Ectodermal cell (in vitro differentiated cells): Measurements from ENCODE around the gene PEMT.

Experiments
- H3K27ac ChIP-seq: 2 replicates; pipeline ENCODE4 v1.7.0; 2013; ENCODE audit warnings: mild to moderate bottlenecking, low read depth, low read length; ENCODE audit not compliant: insufficient read depth, poor library complexity, severe bottlenecking
- H3K27me3 ChIP-seq: 2 replicates; pipeline ENCODE4 v1.7.0; 2013; ENCODE audit warnings: mild to moderate bottlenecking, low read length; ENCODE audit not compliant: insufficient read depth, control insufficient read depth, poor library complexity, severe bottlenecking
- H3K36me3 ChIP-seq: one replicate; pipeline ENCODE4 v1.7.0; 2013; ENCODE audit warnings: low read length; ENCODE audit not compliant: control insufficient read depth, insufficient read depth
- H3K4me1 ChIP-seq: one replicate; pipeline ENCODE4 v1.7.0; 2013; ENCODE audit warnings: low read length; ENCODE audit not compliant: control insufficient read depth, insufficient read depth
- H3K4me3 ChIP-seq: 2 replicates; pipeline ENCODE4 v1.7.0; 2013; ENCODE audit warnings: low read depth, low read length, control low read depth; ENCODE audit not compliant: insufficient read depth
- H3K9me3 ChIP-seq: 2 replicates; pipeline ENCODE4 v1.7.0; 2013; ENCODE audit warnings: mild to moderate bottlenecking, low read length, moderate library complexity; ENCODE audit not compliant: control insufficient read depth
- WGBS, 2 experiments: methylation state at CpG; one replicate each; pipeline ENCODE4 v1.1.7; 2013; ENCODE audit warnings: missing lambda C conversion rate in 2 of 2; 5-methylcytosine and 5-hydroxymethylcytosine counted together

PEMT gene

GRCh38 chr17:17508646-17509591 lies 82.6 kb downstream of the PEMT start:
- no peaks in the 10 kb centered on the region for H3K9me3 ChIP-seq
- no peak overlapping the region for H3K27ac ChIP-seq
- no peaks in the 10 kb centered on the region for H3K27me3 ChIP-seq
- no peak overlapping the region for H3K4me3 ChIP-seq
- no peaks in the 10 kb centered on the region for H3K36me3 ChIP-seq
- 92% methylated on average over 33 of the region's 33 CpGs for WGBS, 2 experiments
- H3K4me1 ChIP-seq: peaks cover 9% of the 10 kb centered on the region

- Histone ChIP-seq H3K36me3 (no peaks in the 10 kb centered on the region), H3K27ac (no peak overlapping the region), H3K9me3 (no peaks in the 10 kb centered on the region), H3K27me3 (no peaks in the 10 kb centered on the region), H3K4me3 (no peak overlapping the region), H3K4me1 (peaks cover 11% of the 10 kb centered on the region)
- WGBS, 2 experiments: 92 to 93% methylated on average over 11 of the region's 11 CpGs
Observed at GRCh38 chr17:17508019-17508535, 83.4 kb downstream of the PEMT start.

- H3K36me3 ChIP-seq: no peaks in the 10 kb centered on the region
- no peaks in the 10 kb centered on the region for H3K27me3 ChIP-seq
- H3K4me3 ChIP-seq: no peak overlapping the region
- WGBS, 2 experiments: 87 to 89% methylated on average over 16 of the region's 16 CpGs
- no peaks in the 10 kb centered on the region for H3K9me3 ChIP-seq
- no peak overlapping the region for H3K27ac ChIP-seq
- H3K4me1 ChIP-seq: peaks cover 15% of the 10 kb centered on the region
Observed at GRCh38 chr17:17507465-17508011, 84.0 kb downstream of the PEMT start.

GRCh38 chr17:17506893-17507464 lies 84.5 kb downstream of the PEMT start:
- WGBS, 2 experiments: 94 to 95% methylated on average over 17 of the region's 17 CpGs
- Histone ChIP-seq H3K4me3 (no peak overlapping the region), H3K4me1 (peaks cover 15% of the 10 kb centered on the region), H3K27ac (no peak overlapping the region), H3K36me3 (no peaks in the 10 kb centered on the region), H3K27me3 (no peaks in the 10 kb centered on the region), H3K9me3 (no peaks in the 10 kb centered on the region)

- no peaks in the 10 kb centered on the region for H3K36me3 ChIP-seq
- no peak overlapping the region for H3K27ac ChIP-seq
- H3K9me3 ChIP-seq: no peaks in the 10 kb centered on the region
- H3K4me3 ChIP-seq: no peak overlapping the region
- peaks cover 15% of the 10 kb centered on the region for H3K4me1 ChIP-seq
- H3K27me3 ChIP-seq: no peaks in the 10 kb centered on the region
- WGBS, 2 experiments: 90% methylated on average over 22 of the region's 22 CpGs
Observed at GRCh38 chr17:17506181-17506741, 85.2 kb downstream of the PEMT start.

GRCh38 chr17:17505610-17506171 lies 85.8 kb downstream of the PEMT start:
- H3K27ac ChIP-seq: no peak overlapping the region
- H3K9me3 ChIP-seq: no peaks in the 10 kb centered on the region
- 85 to 88% methylated on average over 22 of the region's 22 CpGs for WGBS, 2 experiments
- no peak overlapping the region for H3K4me3 ChIP-seq
- H3K36me3 ChIP-seq: no peaks in the 10 kb centered on the region
- no peaks in the 10 kb centered on the region for H3K27me3 ChIP-seq
- peaks cover 15% of the 10 kb centered on the region for H3K4me1 ChIP-seq

- 96 to 98% methylated on average over 5 of the region's 5 CpGs for WGBS, 2 experiments
Observed at GRCh38 chr17:17505151-17505550, 86.4 kb downstream of the PEMT start.

GRCh38 chr17:17504341-17505140 lies 87.0 kb downstream of the PEMT start:
- Histone ChIP-seq H3K27me3 (no peaks in the 10 kb centered on the region), H3K36me3 (no peaks in the 10 kb centered on the region), H3K27ac (no peak overlapping the region), H3K4me3 (no peak overlapping the region), H3K9me3 (no peaks in the 10 kb centered on the region), H3K4me1 (peaks cover 15% of the 10 kb centered on the region)
- WGBS, 2 experiments: 86 to 87% methylated on average over 20 of the region's 20 CpGs

More at GRCh38 chr17:17505151-17505550, 86.4 kb downstream of the PEMT start:
- no peaks in the 10 kb centered on the region for H3K27me3 ChIP-seq
- H3K4me3 ChIP-seq: no peak overlapping the region
- no peak overlapping the region for H3K27ac ChIP-seq
- H3K4me1 ChIP-seq: peaks cover 15% of the 10 kb centered on the region
- no peaks in the 10 kb centered on the region for H3K36me3 ChIP-seq
- no peaks in the 10 kb centered on the region for H3K9me3 ChIP-seq

GRCh38 chr17:17503566-17504130 lies 87.9 kb downstream of the PEMT start:
- 75 to 82% methylated on average over 6 to 7 of the region's 7 CpGs for WGBS, 2 experiments
- Histone ChIP-seq H3K36me3 (no peaks in the 10 kb centered on the region), H3K4me3 (no peak overlapping the region), H3K27me3 (no peaks in the 10 kb centered on the region), H3K9me3 (no peaks in the 10 kb centered on the region), H3K27ac (no peak overlapping the region), H3K4me1 (peaks cover 15% of the 10 kb centered on the region)
